Stomach smooth muscle (tissue), 2 donors: Measurements from ENCODE around the gene KIF4A.
"Not testable (repeated sequence)": the region's sequence is repeated elsewhere in the genome, so short reads cannot be mapped to it uniquely, and the experiment has no call there.

Source experiments
- H3K27ac ChIP-seq: one replicate; pipeline ENCODE4 v1.7.0; 2013; ENCODE audit warnings: mild to moderate bottlenecking, low read length, inconsistent platforms
- H3K27me3 ChIP-seq, 2 donors: one replicate each; pipeline ENCODE4 v1.7.0; 2013; ENCODE audit warnings: low read length in 2 of 2; ENCODE audit not compliant: insufficient read depth in 2 of 2, control insufficient read depth in 1 of 2
- H3K36me3 ChIP-seq, 2 donors: one replicate each; pipeline ENCODE4 v1.7.0; 2013; ENCODE audit warnings: low read length in 2 of 2; ENCODE audit not compliant: control insufficient read depth in 2 of 2, insufficient read depth in 2 of 2
- H3K4me1 ChIP-seq: one replicate; pipeline ENCODE4 v1.7.0; 2013; ENCODE audit warnings: low read length; ENCODE audit not compliant: control insufficient read depth, insufficient read depth
- H3K4me3 ChIP-seq, 2 donors: one replicate each; pipeline ENCODE4 v1.7.0; 2013; ENCODE audit warnings: low read length in 2 of 2
- H3K9ac ChIP-seq, 2 donors: one replicate each; pipeline ENCODE4 v1.7.0; 2013; ENCODE audit warnings: low read length in 2 of 2, mild to moderate bottlenecking in 1 of 2
- H3K9me3 ChIP-seq, 2 donors: one replicate each; pipeline ENCODE4 v1.7.0; 2013; ENCODE audit warnings: low read length in 2 of 2; ENCODE audit not compliant: control insufficient read depth in 2 of 2
- donor health status: healthy.
- donor health status: Pancreatic carcinoma.

KIF4A gene

DNA sequence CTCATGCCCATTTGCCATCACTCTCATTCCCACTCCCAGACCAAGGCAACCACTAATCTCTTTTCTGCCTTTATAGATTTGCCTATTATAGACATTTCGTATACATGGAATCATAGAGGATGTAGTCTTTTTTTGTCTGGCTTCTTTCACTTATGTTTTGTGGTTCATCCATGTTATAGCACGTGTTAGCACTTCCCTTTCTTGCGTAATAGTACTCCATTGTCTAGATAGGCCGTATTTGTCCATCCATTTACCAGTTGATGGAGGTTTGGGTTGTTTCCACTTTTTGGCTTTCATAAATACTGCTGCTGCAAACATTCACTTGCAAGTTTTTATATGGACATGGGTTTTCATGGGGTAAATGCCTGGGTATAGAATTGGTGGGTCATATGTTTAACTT is 48.4 kb downstream of the KIF4A start:
- Histone ChIP-seq H3K9me3 (no peaks in the 10 kb centered on the region), H3K4me3 (no peak overlapping the region), H3K36me3 (no peaks in the 10 kb centered on the region), H3K4me1 (no peaks in the 10 kb centered on the region), H3K27me3 (peaks cover 0 to 5% of the 10 kb centered on the region in 2 donors), H3K27ac (no peak overlapping the region), H3K9ac (no peak overlapping the region)

DNA sequence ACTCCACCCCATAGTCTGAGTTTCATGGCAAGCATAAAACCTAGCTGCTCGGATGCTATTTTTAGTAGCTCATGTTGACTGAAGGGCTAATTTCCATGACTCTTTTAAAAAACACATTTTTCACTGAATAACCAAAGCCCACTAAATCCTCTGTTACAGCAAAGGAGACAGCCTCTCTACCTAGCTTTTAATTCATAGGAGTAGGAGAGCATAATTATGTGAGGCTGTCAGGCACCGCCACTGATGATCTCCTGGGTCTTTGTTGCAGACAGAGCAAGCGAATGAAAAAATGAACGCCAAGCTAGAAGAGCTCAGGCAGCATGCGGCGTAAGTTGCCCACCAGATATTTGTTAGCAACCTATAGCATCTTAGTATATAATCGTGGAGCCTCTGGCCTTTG is 53.5 kb downstream of the KIF4A start:
- H3K27me3 ChIP-seq: peaks cover 0 to 5% of the 10 kb centered on the region in 2 donors
- no peak overlapping the region for H3K27ac ChIP-seq
- H3K4me3 ChIP-seq: no peak overlapping the region
- no peak overlapping the region for H3K9ac ChIP-seq
- no peaks in the 10 kb centered on the region for H3K9me3 ChIP-seq
- H3K4me1 ChIP-seq: peaks cover 3% of the 10 kb centered on the region
- H3K36me3 ChIP-seq: no peaks in the 10 kb centered on the region

DNA sequence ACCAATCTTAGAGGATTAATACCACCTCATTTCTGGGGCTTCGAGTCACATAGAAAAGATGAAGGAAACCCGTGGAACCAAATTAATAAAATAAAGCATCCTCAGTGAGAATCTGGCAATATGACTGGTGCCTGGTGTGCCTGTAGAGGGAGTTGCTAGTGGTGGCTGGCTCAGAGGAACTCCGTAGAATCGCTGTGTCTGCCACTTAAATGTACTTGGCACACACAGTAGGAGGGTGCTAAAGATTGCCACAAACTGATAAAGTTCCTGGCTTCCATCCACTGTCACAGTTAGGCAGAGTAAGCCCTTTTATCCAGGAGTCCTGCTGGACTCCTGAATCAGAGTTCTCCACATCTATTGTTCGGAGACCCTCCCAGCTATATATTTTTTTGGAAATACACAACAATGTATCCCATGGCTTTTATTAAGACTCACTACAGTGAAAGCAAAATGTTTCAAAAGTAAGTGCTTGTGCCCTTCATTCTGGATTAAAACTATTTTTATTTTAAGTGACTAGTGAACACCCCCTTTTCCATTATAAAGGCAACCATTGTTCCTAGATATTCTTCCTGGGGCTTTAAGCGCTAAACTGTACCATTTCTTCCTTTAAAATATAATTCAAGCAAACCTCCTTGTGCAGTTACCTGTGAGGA is 56.6 kb downstream of the KIF4A start:
- peaks cover 3% of the 10 kb centered on the region for H3K4me1 ChIP-seq
- H3K36me3 ChIP-seq: no peaks in the 10 kb centered on the region
- H3K9me3 ChIP-seq: no peaks in the 10 kb centered on the region
- H3K4me3 ChIP-seq: no peak overlapping the region
- H3K27ac ChIP-seq: no peak overlapping the region
- peaks cover 0 to 3% of the 10 kb centered on the region in 2 donors for H3K27me3 ChIP-seq
- no peak overlapping the region for H3K9ac ChIP-seq

DNA sequence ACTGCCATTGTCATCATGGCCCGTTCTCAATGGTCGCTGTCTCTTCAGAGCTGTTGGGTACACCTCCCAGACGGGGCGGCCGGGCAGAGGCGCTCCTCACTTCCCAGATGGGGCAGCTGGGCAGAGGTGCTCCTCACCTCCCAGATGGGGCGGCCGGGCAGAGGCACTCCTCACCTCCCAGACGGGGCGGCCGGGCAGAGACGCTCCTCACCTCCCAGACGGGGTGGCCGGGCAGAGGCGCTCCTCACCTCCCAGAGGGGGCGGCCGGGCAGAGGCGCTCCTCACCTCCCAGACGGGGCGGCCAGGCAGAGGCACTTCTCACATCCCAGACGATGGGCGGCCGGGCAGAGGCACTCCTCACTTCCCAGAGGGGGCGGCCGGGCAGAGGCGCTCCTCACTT is 58.9 kb downstream of the KIF4A start:
- H3K4me1 ChIP-seq, H3K27me3 ChIP-seq, H3K27ac ChIP-seq, H3K36me3 ChIP-seq, H3K9ac ChIP-seq, H3K9me3 ChIP-seq, H3K4me3 ChIP-seq: not testable (repeated sequence)

DNA sequence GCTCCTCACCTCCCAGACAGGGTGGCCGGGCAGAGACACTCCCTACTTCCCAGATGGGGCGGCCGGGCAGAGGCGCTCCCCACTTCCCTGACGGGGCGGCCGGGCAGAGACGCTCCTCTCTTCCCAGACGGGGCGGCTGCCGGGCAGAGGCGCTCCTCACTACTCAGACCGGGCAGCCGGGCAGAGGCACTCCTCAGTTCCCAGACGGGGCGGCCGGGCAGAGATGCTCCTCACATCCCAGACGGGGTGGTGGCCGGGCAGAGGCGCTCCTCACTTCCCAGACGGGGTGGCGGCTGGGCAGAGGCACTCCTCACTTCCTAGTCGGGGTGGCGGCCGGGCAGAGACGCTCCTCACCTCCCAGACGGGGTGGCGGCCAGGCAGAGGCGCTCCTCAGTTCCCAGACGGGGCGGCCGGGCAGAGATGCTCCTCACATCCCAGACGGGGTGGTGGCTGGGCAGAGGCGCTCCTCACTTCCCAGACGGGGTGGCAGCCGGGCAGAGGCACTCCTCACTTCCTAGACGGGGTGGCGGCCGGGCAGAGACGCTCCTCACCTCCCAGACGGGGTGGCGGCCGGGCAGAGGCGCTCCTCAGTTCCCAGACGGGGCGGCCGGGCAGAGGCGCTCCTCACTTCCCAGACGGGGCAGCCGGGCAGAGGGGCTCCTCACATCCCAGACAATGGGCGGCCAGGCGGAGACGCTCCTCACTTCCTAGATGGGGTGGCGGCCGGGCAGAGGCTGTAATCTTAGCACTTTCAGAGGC is 59.6 kb downstream of the KIF4A start:
- H3K9ac ChIP-seq, H3K36me3 ChIP-seq, H3K27me3 ChIP-seq, H3K4me3 ChIP-seq, H3K4me1 ChIP-seq, H3K9me3 ChIP-seq, H3K27ac ChIP-seq: not testable (repeated sequence)

DNA sequence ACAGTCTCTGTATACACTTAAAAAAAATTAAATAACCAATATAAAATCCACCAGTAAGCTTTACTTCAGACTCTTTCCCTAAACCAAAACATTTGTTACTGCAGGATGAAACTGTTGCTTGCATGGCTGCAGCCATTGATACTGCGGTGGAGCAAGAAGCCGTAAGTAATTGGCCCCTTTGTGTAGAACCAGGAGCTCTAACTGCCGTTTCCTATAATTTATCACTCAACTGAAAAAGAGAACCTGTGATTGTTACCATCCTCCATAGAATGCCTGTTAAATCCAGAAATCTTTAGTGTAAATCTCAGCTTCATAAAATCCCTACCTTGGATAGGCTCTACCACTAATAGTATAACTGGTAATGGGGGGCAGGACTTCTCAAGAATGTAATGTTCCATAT is 62.6 kb downstream of the KIF4A start:
- Histone ChIP-seq H3K36me3 (no peaks in the 10 kb centered on the region), H3K4me1 (no peaks in the 10 kb centered on the region)

DNA sequence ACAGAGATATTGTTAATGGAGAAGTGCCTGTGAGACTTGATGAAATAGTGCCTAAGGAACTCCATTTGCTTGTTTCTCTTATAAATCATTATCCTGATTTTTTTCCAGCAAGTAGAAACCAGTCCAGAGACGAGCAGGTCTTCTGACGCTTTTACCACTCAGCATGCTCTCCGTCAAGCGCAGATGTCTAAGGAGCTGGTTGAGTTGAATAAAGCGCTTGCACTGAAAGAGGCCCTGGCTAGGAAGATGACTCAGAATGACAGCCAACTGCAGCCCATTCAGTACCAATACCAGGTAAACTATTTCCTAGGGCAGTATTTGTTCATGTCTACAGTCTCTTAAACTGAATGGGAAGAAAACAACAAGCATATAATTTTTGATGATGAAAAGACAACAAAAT is 63.6 kb downstream of the KIF4A start:
- no peak overlapping the region for H3K27ac ChIP-seq
- H3K4me1 ChIP-seq: no peaks in the 10 kb centered on the region
- H3K9ac ChIP-seq: no peak overlapping the region
- peaks cover 0 to 3% of the 10 kb centered on the region in 2 donors for H3K27me3 ChIP-seq
- no peak overlapping the region for H3K4me3 ChIP-seq
- no peaks in the 10 kb centered on the region for H3K36me3 ChIP-seq
- no peaks in the 10 kb centered on the region for H3K9me3 ChIP-seq

More for the DNA sequence above, 62.6 kb downstream of the KIF4A start:
- Histone ChIP-seq H3K27ac (no peak overlapping the region), H3K9me3 (no peaks in the 10 kb centered on the region), H3K9ac (no peak overlapping the region), H3K4me3 (no peak overlapping the region), H3K27me3 (peaks cover 0 to 3% of the 10 kb centered on the region in 2 donors)

DNA sequence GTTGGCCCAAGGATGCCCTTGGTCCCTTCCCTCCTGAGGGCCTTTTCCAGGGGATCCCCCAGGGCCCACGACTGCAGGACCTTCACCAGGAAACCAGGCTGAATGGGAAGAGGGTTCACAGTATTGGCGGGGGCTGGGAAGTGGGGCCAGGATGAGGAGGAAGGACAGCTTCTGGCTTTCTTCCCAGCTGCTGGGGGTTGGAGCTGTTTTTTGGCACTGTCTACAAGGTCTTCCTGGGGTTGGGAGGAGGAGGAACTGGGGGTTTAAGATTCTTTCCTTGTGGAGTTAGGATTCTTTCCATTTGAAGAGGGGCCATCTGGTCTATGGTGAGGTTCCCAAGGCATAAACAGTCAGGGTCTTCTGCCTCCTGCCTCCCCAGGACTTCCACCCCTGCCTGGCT is 64.8 kb downstream of the KIF4A start:
- Histone ChIP-seq H3K4me1 (no peaks in the 10 kb centered on the region), H3K36me3 (no peaks in the 10 kb centered on the region), H3K27me3 (peaks cover 0 to 3% of the 10 kb centered on the region in 2 donors), H3K9me3 (peaks cover 0 to 3% of the 10 kb centered on the region in 2 donors), H3K9ac (no peak overlapping the region), H3K4me3 (no peak overlapping the region), H3K27ac (no peak overlapping the region)

DNA sequence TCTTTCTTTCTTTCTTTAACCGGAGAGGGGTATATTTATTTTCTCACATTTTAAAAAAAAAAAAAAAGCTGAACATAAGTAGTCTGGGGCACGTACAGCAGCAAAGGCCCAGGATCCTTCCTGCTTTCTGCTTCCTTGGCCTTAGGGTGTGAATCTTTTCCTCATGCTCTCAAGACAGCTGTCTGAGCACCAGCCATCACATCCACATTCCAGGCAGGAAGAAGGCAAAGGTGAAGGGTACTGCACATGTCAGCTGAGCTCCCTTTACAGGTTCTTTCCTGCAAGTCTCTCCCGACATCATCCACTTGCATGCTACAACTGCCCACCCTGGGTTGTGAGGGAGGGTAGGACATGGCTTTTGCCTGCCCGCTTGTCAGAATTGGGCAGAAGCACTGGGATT is 69.6 kb downstream of the KIF4A start:
- no peak overlapping the region for H3K4me3 ChIP-seq
- no peak overlapping the region for H3K27ac ChIP-seq
- no peaks in the 10 kb centered on the region for H3K4me1 ChIP-seq
- no peak overlapping the region for H3K9ac ChIP-seq
- peaks cover 0 to 3% of the 10 kb centered on the region in 2 donors for H3K9me3 ChIP-seq
- H3K36me3 ChIP-seq: no peaks in the 10 kb centered on the region
- H3K27me3 ChIP-seq: peaks cover 0 to 10% of the 10 kb centered on the region in 2 donors

DNA sequence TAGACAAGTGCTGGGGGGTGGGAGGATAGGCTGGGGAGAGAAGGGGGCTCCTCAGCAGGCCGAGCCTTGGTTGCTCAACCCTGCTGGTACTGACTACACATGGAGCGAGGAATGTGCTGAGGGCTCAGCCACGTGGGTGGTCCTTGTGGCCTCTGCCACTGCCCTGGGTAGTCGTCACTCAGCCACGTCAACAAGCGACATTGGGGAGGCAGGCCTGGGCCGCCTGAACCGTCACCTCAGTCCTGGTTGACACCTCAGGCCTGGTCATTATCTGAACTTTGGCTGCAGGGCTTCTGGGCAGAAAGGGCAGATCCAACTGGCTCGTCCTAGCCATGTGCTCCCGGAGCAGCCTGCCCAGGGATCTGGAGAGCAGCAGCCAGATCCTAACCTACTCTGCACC is 70.5 kb downstream of the KIF4A start:
- H3K27ac ChIP-seq: no peak overlapping the region

DNA sequence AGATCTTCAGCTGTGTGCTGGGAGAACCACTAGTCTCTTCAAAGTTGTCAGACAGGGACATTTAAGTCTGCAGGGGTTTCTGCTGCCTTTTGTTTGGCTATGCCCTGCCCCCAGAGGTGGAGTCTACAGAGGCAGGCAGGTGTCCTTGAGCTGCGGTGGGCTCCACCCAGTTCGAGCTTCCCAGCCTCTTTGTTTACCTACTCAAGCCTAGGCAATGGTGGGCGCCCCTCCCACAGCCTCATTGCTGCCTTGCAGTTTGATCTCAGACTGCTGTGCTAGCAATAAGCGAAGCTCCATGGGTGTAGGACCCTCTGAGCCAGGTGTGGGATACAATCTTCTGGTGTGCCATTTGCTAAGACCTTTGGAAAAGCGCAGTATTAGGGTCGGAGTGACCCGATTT is 78.8 kb downstream of the KIF4A start:
- H3K4me3 ChIP-seq, H3K9ac ChIP-seq, H3K27me3 ChIP-seq: not testable (repeated sequence)

More for the DNA sequence above, 70.5 kb downstream of the KIF4A start:
- H3K4me3 ChIP-seq: no peak overlapping the region
- peaks cover 0 to 3% of the 10 kb centered on the region in 2 donors for H3K9me3 ChIP-seq
- H3K9ac ChIP-seq: no peak overlapping the region
- no peaks in the 10 kb centered on the region for H3K4me1 ChIP-seq
- peaks cover 0 to 9% of the 10 kb centered on the region in 2 donors for H3K27me3 ChIP-seq
- H3K36me3 ChIP-seq: no peaks in the 10 kb centered on the region

More for the DNA sequence above, 78.8 kb downstream of the KIF4A start:
- H3K27ac ChIP-seq, H3K36me3 ChIP-seq, H3K4me1 ChIP-seq, H3K9me3 ChIP-seq: not testable (repeated sequence)
